GM19438 (cell line): ENCODE measurements around the gene BANK1.

ENCODE experiments used
- ATAC-seq: cut with Tn5 transposase; IDR thresholded peaks from one replicate; pipeline ENCODE4 v1.9.1; 2021; ENCODE audit warnings: low read depth; ENCODE audit not compliant: unreplicated experiment

BANK1 gene

GRCh38 chr4:102094481-102094880 lies 304.0 kb downstream of the BANK1 start:
- ATAC-seq: no peak

GRCh38 chr4:102103368-102103767 lies 312.8 kb downstream of the BANK1 start:
- no peak for ATAC-seq

GRCh38 chr4:102104278-102104677 lies 313.7 kb downstream of the BANK1 start:
- ATAC-seq: no peak

GRCh38 chr4:102105983-102106382 lies 315.5 kb downstream of the BANK1 start:
- ATAC-seq: no peak

- no peak for ATAC-seq
These were observed 323.6 kb downstream of the BANK1 start for GRCh38 chr4:102114118-102114630.

- no peak for ATAC-seq
These were observed 325.6 kb downstream of the BANK1 start for GRCh38 chr4:102116121-102116520.

- no peak for ATAC-seq
These were observed 330.3 kb downstream of the BANK1 start for GRCh38 chr4:102120846-102121245.
